ENCODE data around the gene PLEKHG5.
A peak's percentile ranks its signal among the peaks of the same experiment; 100 is the strongest.

Gene PLEKHG5

GRCh38 chr1:6465461-6466005 lies 25.9 kb downstream of the PLEKHG5 start:
- H3K4me3 ChIP-seq (ENCODE audit: low read depth in 1 of 2, low read length in 2 of 2): no peak overlapping the region
- H3K9me3 ChIP-seq (ENCODE audit: control insufficient read depth in 1 of 2, low read length in 2 of 2): no peaks in the 10 kb centered on the region
- peaks cover 0 to 10% of the 10 kb centered on the region in 2 donors for H3K4me1 ChIP-seq (ENCODE audit: control insufficient read depth in 1 of 2, insufficient read depth in 2 of 2, low read length in 2 of 2)
- peaks cover 0 to 13% of the 10 kb centered on the region in 2 donors for H3K36me3 ChIP-seq (ENCODE audit: control insufficient read depth in 1 of 2, insufficient read depth in 2 of 2, low read length in 2 of 2)
- H3K27ac ChIP-seq (ENCODE audit: low read length): no peak overlapping the region
- no peaks in the 10 kb centered on the region for H3K27me3 ChIP-seq (ENCODE audit: low read depth, low read length)

- no peaks in the 10 kb centered on the region for H3K27me3 ChIP-seq (ENCODE audit: low read depth, low read length)
- H3K9me3 ChIP-seq (ENCODE audit: control insufficient read depth in 1 of 2, low read length in 2 of 2): no peaks in the 10 kb centered on the region
- no peak overlapping the region for H3K4me3 ChIP-seq (ENCODE audit: low read depth in 1 of 2, low read length in 2 of 2)
- peaks cover 0 to 16% of the 10 kb centered on the region in 2 donors for H3K4me1 ChIP-seq (ENCODE audit: control insufficient read depth in 1 of 2, insufficient read depth in 2 of 2, low read length in 2 of 2)
- H3K36me3 ChIP-seq (ENCODE audit: control insufficient read depth in 1 of 2, insufficient read depth in 2 of 2, low read length in 2 of 2): peaks cover 0 to 7% of the 10 kb centered on the region in 2 donors
- no peak overlapping the region for H3K27ac ChIP-seq (ENCODE audit: low read length)
Observed at GRCh38 chr1:6464915-6465314, 26.6 kb downstream of the PLEKHG5 start.

- Histone ChIP-seq H3K27ac (ENCODE audit: low read length) (no peak overlapping the region), H3K27me3 (ENCODE audit: low read depth, low read length) (no peaks in the 10 kb centered on the region), H3K9me3 (ENCODE audit: control insufficient read depth in 1 of 2, low read length in 2 of 2) (no peaks in the 10 kb centered on the region), H3K4me1 (ENCODE audit: control insufficient read depth in 1 of 2, insufficient read depth in 2 of 2, low read length in 2 of 2) (peaks cover 0 to 16% of the 10 kb centered on the region in 2 donors), H3K4me3 (ENCODE audit: low read depth in 1 of 2, low read length in 2 of 2) (no peak overlapping the region), H3K36me3 (ENCODE audit: control insufficient read depth in 1 of 2, insufficient read depth in 2 of 2, low read length in 2 of 2) (peaks cover 0 to 6% of the 10 kb centered on the region in 2 donors)
Observed at GRCh38 chr1:6464514-6464836, 27.0 kb downstream of the PLEKHG5 start.

- no peaks in the 10 kb centered on the region for H3K36me3 ChIP-seq (ENCODE audit: control insufficient read depth in 1 of 2, insufficient read depth in 2 of 2, low read length in 2 of 2)
- H3K27me3 ChIP-seq (ENCODE audit: low read depth, low read length): no peaks in the 10 kb centered on the region
- peaks cover 0 to 16% of the 10 kb centered on the region in 2 donors for H3K4me1 ChIP-seq (ENCODE audit: control insufficient read depth in 1 of 2, insufficient read depth in 2 of 2, low read length in 2 of 2)
- no peaks in the 10 kb centered on the region for H3K9me3 ChIP-seq (ENCODE audit: control insufficient read depth in 1 of 2, low read length in 2 of 2)
- H3K27ac ChIP-seq (ENCODE audit: low read length): no peak overlapping the region
- H3K4me3 ChIP-seq (ENCODE audit: low read depth in 1 of 2, low read length in 2 of 2): no peak overlapping the region
Observed at GRCh38 chr1:6463120-6463412, 28.4 kb downstream of the PLEKHG5 start.

GRCh38 chr1:6462412-6463119 lies 28.9 kb downstream of the PLEKHG5 start:
- H3K9me3 ChIP-seq (ENCODE audit: control insufficient read depth in 1 of 2, low read length in 2 of 2): no peaks in the 10 kb centered on the region
- H3K4me3 ChIP-seq (ENCODE audit: low read depth in 1 of 2, low read length in 2 of 2): no peak overlapping the region
- no peaks in the 10 kb centered on the region for H3K36me3 ChIP-seq (ENCODE audit: control insufficient read depth in 1 of 2, insufficient read depth in 2 of 2, low read length in 2 of 2)
- no peaks in the 10 kb centered on the region for H3K27me3 ChIP-seq (ENCODE audit: low read depth, low read length)
- H3K4me1 ChIP-seq (ENCODE audit: control insufficient read depth in 1 of 2, insufficient read depth in 2 of 2, low read length in 2 of 2): peaks cover 0 to 16% of the 10 kb centered on the region in 2 donors
- H3K27ac ChIP-seq (ENCODE audit: low read length): no peak overlapping the region

- H3K9me3 ChIP-seq (ENCODE audit: control insufficient read depth in 1 of 2, low read length in 2 of 2): no peaks in the 10 kb centered on the region
- no peaks in the 10 kb centered on the region for H3K36me3 ChIP-seq (ENCODE audit: control insufficient read depth in 1 of 2, insufficient read depth in 2 of 2, low read length in 2 of 2)
- H3K27me3 ChIP-seq (ENCODE audit: low read depth, low read length): no peaks in the 10 kb centered on the region
- H3K4me1 ChIP-seq (ENCODE audit: control insufficient read depth in 1 of 2, insufficient read depth in 2 of 2, low read length in 2 of 2): peaks cover 0 to 16% of the 10 kb centered on the region in 2 donors
- no peak overlapping the region for H3K27ac ChIP-seq (ENCODE audit: low read length)
- peak overlapping the region in 1 of 2 donors; percentile 45 for H3K4me3 ChIP-seq (ENCODE audit: low read depth in 1 of 2, low read length in 2 of 2)
Observed at GRCh38 chr1:6461538-6462411, 29.7 kb downstream of the PLEKHG5 start.

GRCh38 chr1:6461051-6461530 lies 30.4 kb downstream of the PLEKHG5 start:
- H3K36me3 ChIP-seq (ENCODE audit: control insufficient read depth in 1 of 2, insufficient read depth in 2 of 2, low read length in 2 of 2): no peaks in the 10 kb centered on the region
- H3K27ac ChIP-seq (ENCODE audit: low read length): no peak overlapping the region
- H3K4me3 ChIP-seq (ENCODE audit: low read depth in 1 of 2, low read length in 2 of 2): peak overlapping the region in 1 of 2 donors; percentile 45
- peaks cover 0 to 16% of the 10 kb centered on the region in 2 donors for H3K4me1 ChIP-seq (ENCODE audit: control insufficient read depth in 1 of 2, insufficient read depth in 2 of 2, low read length in 2 of 2)
- H3K9me3 ChIP-seq (ENCODE audit: control insufficient read depth in 1 of 2, low read length in 2 of 2): no peaks in the 10 kb centered on the region
- H3K27me3 ChIP-seq (ENCODE audit: low read depth, low read length): no peaks in the 10 kb centered on the region

- Histone ChIP-seq H3K36me3 (ENCODE audit: control insufficient read depth in 1 of 2, insufficient read depth in 2 of 2, low read length in 2 of 2) (no peaks in the 10 kb centered on the region), H3K27ac (ENCODE audit: low read length) (no peak overlapping the region), H3K4me1 (ENCODE audit: control insufficient read depth in 1 of 2, insufficient read depth in 2 of 2, low read length in 2 of 2) (peaks cover 0 to 16% of the 10 kb centered on the region in 2 donors), H3K27me3 (ENCODE audit: low read depth, low read length) (no peaks in the 10 kb centered on the region), H3K4me3 (ENCODE audit: low read depth in 1 of 2, low read length in 2 of 2) (peak overlapping the region in 1 of 2 donors; percentile 45), H3K9me3 (ENCODE audit: control insufficient read depth in 1 of 2, low read length in 2 of 2) (no peaks in the 10 kb centered on the region)
Observed at GRCh38 chr1:6460301-6461050, 31.0 kb downstream of the PLEKHG5 start.

GRCh38 chr1:6459850-6460265 lies 31.6 kb downstream of the PLEKHG5 start:
- H3K4me3 ChIP-seq (ENCODE audit: low read depth in 1 of 2, low read length in 2 of 2): peak overlapping the region in 1 of 2 donors; percentile 45

GRCh38 chr1:6456800-6457466 lies 34.5 kb downstream of the PLEKHG5 start:
- Histone ChIP-seq H3K27ac (ENCODE audit: low read length) (no peak overlapping the region), H3K27me3 (ENCODE audit: low read depth, low read length) (no peaks in the 10 kb centered on the region), H3K4me1 (ENCODE audit: control insufficient read depth in 1 of 2, insufficient read depth in 2 of 2, low read length in 2 of 2) (peaks cover 0 to 29% of the 10 kb centered on the region in 2 donors), H3K4me3 (ENCODE audit: low read depth in 1 of 2, low read length in 2 of 2) (no peak overlapping the region), H3K36me3 (ENCODE audit: control insufficient read depth in 1 of 2, insufficient read depth in 2 of 2, low read length in 2 of 2) (no peaks in the 10 kb centered on the region), H3K9me3 (ENCODE audit: control insufficient read depth in 1 of 2, low read length in 2 of 2) (no peaks in the 10 kb centered on the region)

More at GRCh38 chr1:6459850-6460265, 31.6 kb downstream of the PLEKHG5 start:
- peaks cover 0 to 22% of the 10 kb centered on the region in 2 donors for H3K4me1 ChIP-seq (ENCODE audit: control insufficient read depth in 1 of 2, insufficient read depth in 2 of 2, low read length in 2 of 2)
- no peaks in the 10 kb centered on the region for H3K9me3 ChIP-seq (ENCODE audit: control insufficient read depth in 1 of 2, low read length in 2 of 2)
- H3K27me3 ChIP-seq (ENCODE audit: low read depth, low read length): no peaks in the 10 kb centered on the region
- H3K36me3 ChIP-seq (ENCODE audit: control insufficient read depth in 1 of 2, insufficient read depth in 2 of 2, low read length in 2 of 2): no peaks in the 10 kb centered on the region
- no peak overlapping the region for H3K27ac ChIP-seq (ENCODE audit: low read length)
